CD14-positive monocyte (primary cell): Measurements from ENCODE around the gene CCDC12. TPM values are rescaled to one million over a fixed set of nuclear protein-coding genes. Genes with fewer than 3 reads are reported as not detected.

ENCODE experiments used
- DNase-seq, 3 donors: peaks; one replicate each; pipeline ENCODE4 v3.0.0-alpha.2; 2011 to 2022
- H2AFZ ChIP-seq: 2 replicates; pipeline ENCODE4 v1.6.0; 2012; ENCODE audit warnings: mild to moderate bottlenecking, low read depth, low read length, inconsistent platforms; ENCODE audit not compliant: insufficient read depth, poor library complexity, severe bottlenecking
- H3K27ac ChIP-seq, 2 donors: 1 replicate in 1 of 2; 2 replicates in 1 of 2; pipeline ENCODE4 v1.5.1; 2012 to 2013; ENCODE audit warnings: low read length in 2 of 2, control low read depth in 1 of 2, inconsistent platforms in 1 of 2, low read depth in 1 of 2, mild to moderate bottlenecking in 1 of 2
- H3K27me3 ChIP-seq, 2 donors: one replicate each; pipeline versions ENCODE4 v1.6.0 to v1.6.1; 2011 to 2013; ENCODE audit warnings: low read length in 2 of 2; ENCODE audit not compliant: control insufficient read depth in 2 of 2, insufficient read depth in 2 of 2
- H3K36me3 ChIP-seq, 2 donors: replicated peaks in 1 of 2; 1 replicate in 1 of 2; 2 replicates in 1 of 2; pipeline versions ENCODE4 v1.5.1 to v1.6.1; 2012 to 2013; ENCODE audit warnings: low read length in 2 of 2, control low read depth in 1 of 2, inconsistent platforms in 1 of 2, mild to moderate bottlenecking in 1 of 2; ENCODE audit not compliant: insufficient read depth in 2 of 2, control insufficient read depth in 1 of 2
- H3K4me1 ChIP-seq, 2 donors: 1 replicate in 1 of 2; 2 replicates in 1 of 2; pipeline versions ENCODE4 v1.5.1 to v1.6.1; 2012 to 2013; ENCODE audit warnings: low read length in 2 of 2, control low read depth in 1 of 2, inconsistent platforms in 1 of 2, mild to moderate bottlenecking in 1 of 2, moderate library complexity in 1 of 2; ENCODE audit not compliant: insufficient read depth in 2 of 2, control insufficient read depth in 1 of 2
- H3K4me2 ChIP-seq: replicated peaks from 2 replicates; pipeline ENCODE3; 2012; ENCODE audit warnings: low read length, moderate library complexity, mild to moderate bottlenecking; ENCODE audit not compliant: poor library complexity, severe bottlenecking; ENCODE audit errors: extremely low read depth
- H3K4me3 ChIP-seq, 3 experiments: fragments of 200-600 bp in 1 of 3; sonication (generic) in 1 of 3; replicated peaks in 1 of 3; 1 replicate in 2 of 3; 2 replicates in 1 of 3; pipeline ENCODE4 v1.5.1; 2011 to 2013; ENCODE audit warnings: low read length in 3 of 3, mild to moderate bottlenecking in 3 of 3, control low read depth in 2 of 3, low read depth in 2 of 3, inconsistent platforms in 1 of 3, moderate library complexity in 1 of 3
- H3K79me2 ChIP-seq: 2 replicates; pipeline ENCODE4 v1.6.0; 2012; ENCODE audit warnings: mild to moderate bottlenecking, control low read depth, inconsistent platforms, low read length, moderate library complexity; ENCODE audit not compliant: insufficient read depth
- H3K9ac ChIP-seq: 2 replicates; pipeline ENCODE4 v1.6.0; 2017; ENCODE audit warnings: low read length, mild to moderate bottlenecking; ENCODE audit not compliant: insufficient read depth, poor library complexity, severe bottlenecking
- H3K9me3 ChIP-seq, 2 donors: replicated peaks in 1 of 2; 1 replicate in 1 of 2; 2 replicates in 1 of 2; pipeline versions ENCODE4 v1.5.1 to v1.6.1; 2012 to 2013; ENCODE audit warnings: low read length in 2 of 2, control low read depth in 1 of 2; ENCODE audit not compliant: control insufficient read depth in 1 of 2, insufficient read depth in 1 of 2
- H4K20me1 ChIP-seq: 2 replicates; pipeline ENCODE4 v1.6.0; 2012; ENCODE audit warnings: mild to moderate bottlenecking, low read length, control low read depth, moderate library complexity; ENCODE audit not compliant: insufficient read depth
- H3K27ac Mint-ChIP-seq, 7 donors: one replicate each; pipeline ENCODE4 v1.8.0; 2020; ENCODE audit warnings: mild to moderate bottlenecking in 7 of 7, mixed read lengths in 7 of 7, moderate library complexity in 6 of 7, inconsistent platforms in 2 of 7
- H3K27me3 Mint-ChIP-seq, 3 donors: one replicate each; pipeline ENCODE4 v1.8.0; 2021 to 2022; ENCODE audit warnings: low read depth in 3 of 3, mild to moderate bottlenecking in 3 of 3, mixed read lengths in 3 of 3, moderate library complexity in 3 of 3, inconsistent platforms in 1 of 3
- H3K36me3 Mint-ChIP-seq, 2 donors: one replicate each; pipeline ENCODE4 v1.8.0; 2020; ENCODE audit warnings: mixed read lengths in 2 of 2, inconsistent platforms in 1 of 2, mild to moderate bottlenecking in 1 of 2
- H3K4me1 Mint-ChIP-seq: one replicate; pipeline ENCODE4 v1.8.0; 2020; ENCODE audit warnings: mild to moderate bottlenecking, mixed read lengths
- H3K4me3 Mint-ChIP-seq, 2 donors: one replicate each; pipeline ENCODE4 v1.8.0; 2020; ENCODE audit warnings: mild to moderate bottlenecking in 2 of 2, mixed read lengths in 2 of 2, moderate library complexity in 1 of 2
- H3K9me3 Mint-ChIP-seq, 7 donors: one replicate each; pipeline ENCODE4 v1.8.0; 2020 to 2022; ENCODE audit warnings: mixed read lengths in 7 of 7, mild to moderate bottlenecking in 6 of 7, moderate library complexity in 6 of 7, inconsistent platforms in 2 of 7
- CTCF ChIP-seq: fragments of 200-600 bp; IDR thresholded peaks from one replicate; pipeline ENCODE4 v1.8.0; 2022; ENCODE audit warnings: antibody characterized with exemption, mild to moderate bottlenecking
- WGBS: methylation state at CpG from one replicate; pipeline ENCODE4 v1.1.5; 2013; ENCODE audit warnings: missing lambda C conversion rate; ENCODE audit not compliant: insufficient coverage; 5-methylcytosine and 5-hydroxymethylcytosine counted together
- intact Hi-C, 2 donors: fragments of 100-400 bp; cut with micrococcal nuclease; formaldehyde crosslinking; loops; one replicate each; pipeline versions ENCODE4 v1.15.0 to v1.15.1; 2023
- polyA plus RNA-seq, 3 donors: library from polyadenylated mRNA; depleted of rRNA in 1 of 3; unstranded in 2 of 3; stranded (reverse) in 1 of 3; fragments of 300-500 nt in 2 of 3; fragments of >200 nt in 1 of 3; fragmentation: Illumina TruSeq in 2 of 3; gene quantifications; 1 replicate in 2 of 3; 2 replicates in 1 of 3; pipeline ENCODE4 v1.2.3, GENCODE V29; 2012 to 2021

The CCDC12 gene
- polyA plus RNA-seq, 3 donors, result 50.1 to 70.7 (median 55.8) TPM

GRCh38 chr3:47022641-47023071, 46.1 kb upstream of the CCDC12 start:
- H3K27me3 ChIP-seq, result no peaks in the 10 kb centered on the region
- peaks cover 39% of the 10 kb centered on the region for H3K79me2 ChIP-seq
- H3K27ac ChIP-seq, result no peak overlapping the region
- H3K27me3 Mint-ChIP-seq, result no peaks in the 10 kb centered on the region
- H3K4me1 ChIP-seq, result peaks cover 5% of the 10 kb centered on the region in 2 donors
- DNase-seq, result no peak
- H3K36me3 Mint-ChIP-seq, result peaks cover 42 to 62% of the 10 kb centered on the region in 2 donors
- H3K36me3 ChIP-seq, result peaks cover 31 to 64% of the 10 kb centered on the region in 2 donors
- intact Hi-C loops, result no loop called here
- no peak overlapping the region for H3K9ac ChIP-seq
- no peaks in the 10 kb centered on the region for H3K9me3 Mint-ChIP-seq
- no peak overlapping the region for H3K27ac Mint-ChIP-seq
- H3K4me1 Mint-ChIP-seq, result peaks cover 11% of the 10 kb centered on the region
- WGBS, result 100% methylated on average over 1 of the region's 1 CpG
- H3K4me3 Mint-ChIP-seq, result no peak overlapping the region
- no peak overlapping the region for H3K4me2 ChIP-seq
- no peak overlapping the region for H2AFZ ChIP-seq
- no peak for TF ChIP-seq CTCF
- H4K20me1 ChIP-seq, result peaks cover 80% of the 10 kb centered on the region
- no peak overlapping the region for H3K4me3 ChIP-seq
- no peaks in the 10 kb centered on the region for H3K9me3 ChIP-seq

GRCh38 chr3:47020311-47020710, 43.8 kb upstream of the CCDC12 start:
- H3K9me3 ChIP-seq, result no peaks in the 10 kb centered on the region
- H3K79me2 ChIP-seq, result peaks cover 35% of the 10 kb centered on the region
- H3K4me1 ChIP-seq, result peaks cover 15 to 16% of the 10 kb centered on the region in 2 donors
- Mint-ChIP-seq H3K27me3 (no peaks in the 10 kb centered on the region), H3K4me1 (peaks cover 21% of the 10 kb centered on the region), H3K36me3 (peaks cover 53 to 66% of the 10 kb centered on the region in 2 donors), H3K4me3 (no peak overlapping the region), H3K9me3 (no peaks in the 10 kb centered on the region), H3K27ac (peak overlapping the region in 1 of 7 donors; percentile 3)
- H3K27ac ChIP-seq, result peak overlapping the region in 1 of 2 donors; percentile 4
- H3K4me2 ChIP-seq, result no peak overlapping the region
- no peak for DNase-seq
- peaks cover 52 to 83% of the 10 kb centered on the region in 2 donors for H3K36me3 ChIP-seq
- H3K27me3 ChIP-seq, result no peaks in the 10 kb centered on the region
- H2AFZ ChIP-seq, result no peak overlapping the region
- intact Hi-C loops, result no loop called here
- peaks cover 87% of the 10 kb centered on the region for H4K20me1 ChIP-seq
- no peak for TF ChIP-seq CTCF
- no peak overlapping the region for H3K4me3 ChIP-seq
- H3K9ac ChIP-seq, result no peak overlapping the region
- 100% methylated on average over 3 of the region's 4 CpGs for WGBS
